Endothelial cell of umbilical vein (primary cell): Measurements from ENCODE around the gene SMIM26. TPM values are rescaled to one million over a fixed set of nuclear protein-coding genes. Genes with fewer than 3 reads are reported as not detected.

Source experiments
- BruUV-seq: library from RNA; stranded (reverse); fragments of 400-500 nt; replicated peaks from 2 replicates; lab custom pipeline; 2021; lab: Mats Ljungman, UMichigan
- CTCF ChIA-PET: fragments of 300-600, 350-600 bp; sonication (Branson Sonifier 250); formaldehyde crosslinking; loops from one replicate; lab custom pipeline; 2021; ENCODE audit warnings: antibody characterized with exemption, inconsistent platforms; lab: Charles Lee
- POLR2A ChIA-PET: fragments of 300-600, 350-600 bp; sonication (Branson Sonifier 250); formaldehyde crosslinking; loops from one replicate; lab custom pipeline; 2021; ENCODE audit warnings: antibody characterized with exemption, inconsistent platforms; lab: Charles Lee
- DNase-seq: peaks from one replicate; pipeline ENCODE4 v3.0.0-alpha.2; 2011; ENCODE audit warnings: low read depth, low spot score
- FAIRE-seq: peaks from 2 replicates; lab custom pipeline; 2011; peaks lifted over from hg19 to GRCh38; lab: Jason Lieb, UNC
- H2AFZ ChIP-seq: 2 replicates; pipeline ENCODE4 v1.6.0; 2012; ENCODE audit warnings: low read depth, low read length, control low read depth, inconsistent platforms
- H3K27ac ChIP-seq: 2 replicates; pipeline ENCODE4 v1.5.1; 2011; ENCODE audit warnings: low read depth, mild to moderate bottlenecking, control low read depth, low read length, moderate library complexity; ENCODE audit not compliant: insufficient read depth
- H3K27me3 ChIP-seq, 2 experiments: 2 replicates each; pipeline versions ENCODE4 v1.6.0 to v1.6.1; 2011; ENCODE audit warnings: low read length in 2 of 2, mixed read lengths in 1 of 2; ENCODE audit not compliant: control insufficient read depth in 2 of 2, insufficient read depth in 2 of 2
- H3K36me3 ChIP-seq, 2 experiments: 2 replicates in 1 of 2; 3 replicates in 1 of 2; pipeline ENCODE4 v1.5.1; 2011; ENCODE audit warnings: low read length in 2 of 2, mild to moderate bottlenecking in 1 of 2, moderate library complexity in 1 of 2; ENCODE audit not compliant: control insufficient read depth in 2 of 2, insufficient read depth in 2 of 2; ENCODE audit errors: extremely low read depth in 1 of 2
- H3K4me1 ChIP-seq: 3 replicates; pipeline ENCODE4 v1.5.1; 2011; ENCODE audit warnings: mild to moderate bottlenecking, low read length; ENCODE audit not compliant: control insufficient read depth, insufficient read depth; ENCODE audit errors: extremely low read depth
- H3K4me2 ChIP-seq: 2 replicates; pipeline ENCODE4 v1.6.1; 2011; ENCODE audit warnings: low read length, control low read depth, mixed read lengths; ENCODE audit not compliant: insufficient read depth
- H3K4me3 ChIP-seq, 3 experiments: fragments of 200-600 bp in 1 of 3; sonication (generic), shearing (Covaris generic) in 1 of 3; replicated peaks in 1 of 3; 2 replicates each; pipeline ENCODE4 v1.5.1; 2011 to 2016; ENCODE audit warnings: control low read depth in 3 of 3, low read length in 3 of 3, mild to moderate bottlenecking in 2 of 3, inconsistent platforms in 1 of 3, low read depth in 1 of 3, moderate library complexity in 1 of 3; ENCODE audit not compliant: insufficient read depth in 1 of 3
- H3K79me2 ChIP-seq: 2 replicates; pipeline ENCODE4 v1.6.0; 2012; ENCODE audit warnings: low read length, inconsistent platforms; ENCODE audit not compliant: control insufficient read depth, insufficient read depth
- H3K9ac ChIP-seq: replicated peaks from 2 replicates; pipeline ENCODE3; 2011; ENCODE audit warnings: low read length, control low read depth; ENCODE audit not compliant: insufficient read depth; ENCODE audit errors: extremely low read depth
- H3K9me1 ChIP-seq: replicated peaks from 3 replicates; pipeline ENCODE4 v1.6.0; 2011; ENCODE audit warnings: mild to moderate bottlenecking, low read length; ENCODE audit not compliant: control insufficient read depth, insufficient read depth; ENCODE audit errors: extremely low read depth
- H3K9me3 ChIP-seq: replicated peaks from 2 replicates; pipeline ENCODE4 v1.5.1; 2012; ENCODE audit warnings: low read length, inconsistent platforms; ENCODE audit not compliant: control insufficient read depth, insufficient read depth
- H4K20me1 ChIP-seq: replicated peaks from 2 replicates; pipeline ENCODE3; 2011; ENCODE audit warnings: mild to moderate bottlenecking, low read length; ENCODE audit not compliant: control insufficient read depth, insufficient read depth; ENCODE audit errors: extremely low read depth
- EZH2 ChIP-seq: IDR thresholded peaks from 2 replicates; pipeline ENCODE4 v1.6.1; 2012; ENCODE audit warnings: borderline replicate concordance, low read depth, mild to moderate bottlenecking, moderate library complexity, low read length, inconsistent platforms; ENCODE audit not compliant: severe bottlenecking
- FOS ChIP-seq: IDR thresholded peaks from 2 replicates; pipeline ENCODE4 v1.6.1; 2011; ENCODE audit warnings: mild to moderate bottlenecking, low read length, moderate library complexity, borderline replicate concordance; ENCODE audit not compliant: insufficient read depth
- GATA2 ChIP-seq: IDR thresholded peaks from 2 replicates; pipeline ENCODE4 v1.7.0; 2011; ENCODE audit warnings: low read depth, mild to moderate bottlenecking, moderate library complexity, mixed read lengths, low read length; ENCODE audit not compliant: insufficient read length, insufficient read depth
- JUN ChIP-seq: IDR thresholded peaks from 2 replicates; pipeline ENCODE4 v1.6.1; 2011; ENCODE audit warnings: borderline replicate concordance, low read depth; ENCODE audit not compliant: insufficient read length, insufficient read depth
- MYC ChIP-seq: IDR thresholded peaks from one replicate; pipeline ENCODE4 v1.6.1; 2011; ENCODE audit warnings: mild to moderate bottlenecking, low read depth, low read length
- POLR2A ChIP-seq: IDR thresholded peaks from 2 replicates; pipeline ENCODE4 v1.6.1; 2012; ENCODE audit warnings: low read depth, mild to moderate bottlenecking, control low read depth, low read length
- POLR2AphosphoS5 ChIP-seq: IDR thresholded peaks from 2 replicates; pipeline ENCODE4 v1.6.1; 2012; ENCODE audit warnings: low read depth, mild to moderate bottlenecking, control low read depth, low read length, moderate library complexity; ENCODE audit not compliant: insufficient read depth
- dilution Hi-C: fragments of 300-500 bp; cut with MboI; formaldehyde crosslinking; loops from one replicate; pipeline ENCODE4 v1.15.0; 2019; ENCODE audit warnings: low sequenced_read_pairs; ENCODE audit not compliant: extremely low pct_ligation_motif_present
- intact Hi-C: fragments of 100-400 bp; cut with micrococcal nuclease; formaldehyde crosslinking; loops from one replicate; pipeline ENCODE4 v1.10.0; 2022
- polyA plus RNA-seq, 4 experiments: library from polyadenylated mRNA; depleted of rRNA in 3 of 4; stranded (reverse) in 3 of 4; unstranded in 1 of 4; fragments of >200 nt; gene quantifications; 2 replicates each; pipeline versions ENCODE4 v1.2.1 to v1.2.3, GENCODE V29; 2011 to 2012; ENCODE audit warnings: missing spikeins in 1 of 4
- total RNA-seq: library from RNA; stranded (reverse); gene quantifications from 2 replicates; pipeline ENCODE4 v1.2.3, GENCODE V29; 2021
- TF ChIP-seq, protein P1 (sequence below): IDR thresholded peaks from 2 replicates; pipeline ENCODE4 v1.6.1; 2011; ENCODE audit not compliant: insufficient read depth, insufficient read length
- TF ChIP-seq, protein P2 (sequence below), 2 donors: IDR thresholded peaks; 1 replicate in 1 of 2; 2 replicates in 1 of 2; pipeline ENCODE4 v1.5.1; 2011; ENCODE audit warnings: low read length in 2 of 2, mild to moderate bottlenecking in 2 of 2, moderate library complexity in 2 of 2, control low read depth in 1 of 2, inconsistent platforms in 1 of 2, low read depth in 1 of 2; ENCODE audit not compliant: insufficient read depth in 1 of 2; ENCODE audit errors: extremely low read depth in 1 of 2

The SMIM26 gene
- total and polyA plus RNA-seq, 2 donors (not counting 3 experiments of a cell fraction or from before 2014, with no cell fraction given) = 54.1 to 92.0 TPM

DNA sequence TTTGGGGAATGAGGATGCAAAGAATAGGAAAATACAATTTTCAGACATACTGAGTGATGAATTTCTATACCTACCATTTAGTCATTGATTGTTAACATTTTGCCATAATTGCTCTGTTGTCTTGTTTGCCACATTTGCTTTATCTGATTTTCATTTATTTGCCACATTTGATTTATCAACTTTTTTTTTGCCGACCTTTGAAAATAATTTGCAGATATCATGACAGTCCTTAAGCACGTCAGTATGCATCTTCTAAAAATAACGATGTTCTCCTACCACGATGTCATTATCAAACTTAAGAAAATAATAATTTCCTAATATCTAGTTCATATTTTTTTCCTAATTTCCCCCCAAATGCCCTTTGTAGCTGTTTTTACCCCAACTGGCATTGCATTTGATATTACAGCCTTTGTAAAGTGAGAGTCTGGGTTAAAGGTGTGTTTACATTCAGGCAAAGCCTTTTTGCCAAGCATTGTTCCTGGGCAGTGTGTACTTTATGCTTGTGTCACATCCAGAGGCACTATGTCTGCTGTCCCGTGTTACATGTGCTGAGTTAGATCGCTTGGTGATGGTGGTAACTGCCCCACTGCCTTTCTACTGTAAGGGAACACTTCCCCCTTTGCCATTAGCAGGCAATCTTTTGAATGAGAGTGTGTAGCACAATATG lies 33.1 kb upstream of the SMIM26 start:
- Histone ChIP-seq H2AFZ (no peak overlapping the region), H3K4me3 (no peak overlapping the region), H3K27me3 (no peaks in the 10 kb centered on the region), H3K27ac (no peak overlapping the region), H3K4me2 (no peak overlapping the region), H3K36me3 (peaks cover 18 to 28% of the 10 kb centered on the region in 2 experiments), H3K9me3 (no peaks in the 10 kb centered on the region), H3K9ac (no peak overlapping the region), H3K4me1 (no peaks in the 10 kb centered on the region), H3K9me1 (no peaks in the 10 kb centered on the region), H4K20me1 (no peaks in the 10 kb centered on the region), H3K79me2 (no peaks in the 10 kb centered on the region)
- FAIRE-seq (no peak), DNase-seq (no peak)
- ChIA-PET POLR2A (no interaction called here), CTCF (no interaction called here)
- no peak for TF ChIP-seq JUN
- no peak for TF ChIP-seq FOS
- BruUV-seq = no TSS peak
- intact Hi-C loops = loop anchor here (1.0 kb wide), 1 partner anchor 27 kb away; the partner anchor contains the start of gene SEC23B
- dilution Hi-C loops = no loop called here

DNA sequence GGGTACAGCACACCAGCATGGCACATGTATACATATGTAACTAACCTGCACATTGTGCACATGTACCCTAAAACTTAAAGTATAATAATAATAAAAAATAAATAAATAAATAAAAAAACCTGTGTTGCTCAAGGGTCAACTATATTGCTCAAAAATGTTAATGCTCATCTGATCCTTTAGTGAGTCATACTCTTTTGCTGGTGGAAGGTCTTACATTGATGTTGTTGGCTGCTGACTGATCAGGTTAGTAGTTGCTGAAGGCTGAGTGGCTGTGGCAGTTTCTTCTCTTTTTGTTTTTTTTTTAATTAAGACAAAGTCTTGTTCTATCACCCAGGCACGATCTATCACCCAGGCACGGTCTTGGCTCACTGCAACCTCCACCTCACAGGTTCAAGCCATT lies 29.6 kb upstream of the SMIM26 start:
- no peaks in the 10 kb centered on the region for H4K20me1 ChIP-seq
- H3K27me3 ChIP-seq = no peaks in the 10 kb centered on the region
- H3K27ac ChIP-seq = no peak overlapping the region
- TF ChIP-seq POLR2A (no peak), POLR2AphosphoS5 (no peak), GATA2 (no peak), FOS (no peak), MYC (no peak), EZH2 (no peak), JUN (no peak)
- TF ChIP-seq, protein P1, sequence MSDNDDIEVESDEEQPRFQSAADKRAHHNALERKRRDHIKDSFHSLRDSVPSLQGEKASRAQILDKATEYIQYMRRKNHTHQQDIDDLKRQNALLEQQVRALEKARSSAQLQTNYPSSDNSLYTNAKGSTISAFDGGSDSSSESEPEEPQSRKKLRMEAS = no peak
- TF ChIP-seq, protein P2, sequence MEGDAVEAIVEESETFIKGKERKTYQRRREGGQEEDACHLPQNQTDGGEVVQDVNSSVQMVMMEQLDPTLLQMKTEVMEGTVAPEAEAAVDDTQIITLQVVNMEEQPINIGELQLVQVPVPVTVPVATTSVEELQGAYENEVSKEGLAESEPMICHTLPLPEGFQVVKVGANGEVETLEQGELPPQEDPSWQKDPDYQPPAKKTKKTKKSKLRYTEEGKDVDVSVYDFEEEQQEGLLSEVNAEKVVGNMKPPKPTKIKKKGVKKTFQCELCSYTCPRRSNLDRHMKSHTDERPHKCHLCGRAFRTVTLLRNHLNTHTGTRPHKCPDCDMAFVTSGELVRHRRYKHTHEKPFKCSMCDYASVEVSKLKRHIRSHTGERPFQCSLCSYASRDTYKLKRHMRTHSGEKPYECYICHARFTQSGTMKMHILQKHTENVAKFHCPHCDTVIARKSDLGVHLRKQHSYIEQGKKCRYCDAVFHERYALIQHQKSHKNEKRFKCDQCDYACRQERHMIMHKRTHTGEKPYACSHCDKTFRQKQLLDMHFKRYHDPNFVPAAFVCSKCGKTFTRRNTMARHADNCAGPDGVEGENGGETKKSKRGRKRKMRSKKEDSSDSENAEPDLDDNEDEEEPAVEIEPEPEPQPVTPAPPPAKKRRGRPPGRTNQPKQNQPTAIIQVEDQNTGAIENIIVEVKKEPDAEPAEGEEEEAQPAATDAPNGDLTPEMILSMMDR (IDR thresholded peaks at IDR 0.05; ENCODE audit: extremely low read depth in 1 of 2, insufficient read depth in 1 of 2, low read depth in 1 of 2, low read length in 2 of 2) = no peak
- CTCF ChIA-PET = no interaction called here
- dilution Hi-C loops = no loop called here
- no peaks in the 10 kb centered on the region for H3K4me1 ChIP-seq
- no peaks in the 10 kb centered on the region for H3K9me3 ChIP-seq
- H3K9me1 ChIP-seq = no peaks in the 10 kb centered on the region
- no peaks in the 10 kb centered on the region for H3K79me2 ChIP-seq
- H2AFZ ChIP-seq = no peak overlapping the region
- POLR2A ChIA-PET = no interaction called here
- H3K9ac ChIP-seq = no peak overlapping the region
- H3K4me2 ChIP-seq = no peak overlapping the region
- peaks cover 17 to 19% of the 10 kb centered on the region in 2 experiments for H3K36me3 ChIP-seq
- H3K4me3 ChIP-seq = no peak overlapping the region
- intact Hi-C loops = no loop called here
- FAIRE-seq (no peak), DNase-seq (no peak)
- no TSS peak for BruUV-seq
